ENCODE data around the gene KLHL29. TPM values are rescaled to one million over a fixed set of nuclear protein-coding genes. Genes with fewer than 3 reads are reported as not detected.

Gene KLHL29
- total RNA-seq, 1 experiment from 2014 or later = 16.7 TPM

DNA sequence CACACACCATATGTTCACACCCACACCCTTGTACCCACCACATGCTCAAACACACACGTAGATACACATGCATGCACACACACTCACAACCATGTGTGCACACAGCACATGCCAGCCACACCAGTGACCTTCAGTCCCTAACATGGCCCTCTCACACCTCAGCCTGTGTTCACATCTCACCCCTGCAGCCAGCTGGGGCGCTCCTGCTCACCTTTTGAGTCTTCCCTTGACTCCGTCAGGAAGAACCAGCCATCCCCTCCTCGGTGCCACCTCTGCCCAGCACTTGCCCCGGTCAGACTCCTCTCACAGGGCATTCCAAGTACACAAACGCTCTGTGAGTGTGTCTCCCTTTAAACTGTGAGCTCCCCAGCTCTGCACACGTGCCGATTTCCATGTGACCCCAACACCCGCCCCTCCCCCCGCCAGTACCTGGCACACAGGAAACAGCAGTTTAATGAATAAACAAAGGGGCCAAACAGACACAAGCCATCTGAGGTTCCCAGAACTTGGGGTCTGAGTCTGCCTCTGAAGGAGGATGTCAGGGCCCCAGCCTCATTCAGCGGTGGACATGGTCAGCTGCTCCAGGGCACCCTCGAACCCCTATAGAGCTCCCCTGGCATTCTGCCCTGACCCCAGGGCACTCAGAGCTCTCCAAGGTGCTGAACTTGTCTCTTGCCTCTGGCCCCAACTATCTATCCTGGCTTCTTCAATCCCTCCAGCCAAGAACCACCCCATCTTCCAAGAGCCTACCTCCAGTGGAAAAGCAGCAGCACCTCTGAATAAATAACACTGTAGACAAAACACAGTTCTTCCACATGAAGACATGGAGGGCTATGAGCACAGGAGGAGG, 289.1 kb downstream of the KLHL29 start:
- H3K9me2 ChIP-seq (ENCODE audit: insufficient read depth) = no peaks in the 10 kb centered on the region
- H3K27ac ChIP-seq (ENCODE audit: low read depth, low read length) = no peak overlapping the region
- DNase-seq (ENCODE audit: low read depth, low spot score) (no peak), ATAC-seq (no peak)
- no peaks in the 10 kb centered on the region for H4K20me1 ChIP-seq (ENCODE audit: insufficient read depth)
- no peaks in the 10 kb centered on the region for H3K36me3 ChIP-seq (ENCODE audit: control insufficient read depth in 1 of 2, insufficient read depth in 2 of 2, low read length in 2 of 2)
- RAD21 ChIA-PET (ENCODE audit: low non-redundant PET in 1 of 2, low total read pairs in 2 of 2, uncharacterized antibody in 2 of 2, unreplicated experiment in 2 of 2) = no interaction called here
- no peaks in the 10 kb centered on the region for H3K4me1 ChIP-seq (ENCODE audit: control insufficient read depth in 1 of 2, insufficient read depth in 2 of 2, low read length in 2 of 2)
- no peaks in the 10 kb centered on the region for H3K9me3 ChIP-seq (ENCODE audit: control insufficient read depth in 1 of 2, insufficient read depth in 1 of 2, low read depth in 1 of 2, low read length in 2 of 2)
- CTCF ChIA-PET = no interaction called here
- H3K27me3 ChIP-seq (ENCODE audit: insufficient read depth, low read length) = no peaks in the 10 kb centered on the region
- no peak overlapping the region for H2AFZ ChIP-seq (ENCODE audit: low read depth, low read length, poor library complexity, severe bottlenecking)
- H3K79me2 ChIP-seq (ENCODE audit: insufficient read depth, low read length) = no peaks in the 10 kb centered on the region
- intact Hi-C loops (cut with micrococcal nuclease) = no loop called here
- H3K4me3 ChIP-seq (replicated peaks in 1 of 2; ENCODE audit: low read depth in 1 of 2, low read length in 2 of 2) = no peak overlapping the region
- no peak overlapping the region for H3K9ac ChIP-seq (ENCODE audit: low read length)
- no TSS peak for BruUV-seq (replicated peaks)
- POLR2A ChIA-PET = no interaction called here
- no peak overlapping the region for H3K4me2 ChIP-seq (ENCODE audit: low read length)
- TF ChIP-seq, protein P1, sequence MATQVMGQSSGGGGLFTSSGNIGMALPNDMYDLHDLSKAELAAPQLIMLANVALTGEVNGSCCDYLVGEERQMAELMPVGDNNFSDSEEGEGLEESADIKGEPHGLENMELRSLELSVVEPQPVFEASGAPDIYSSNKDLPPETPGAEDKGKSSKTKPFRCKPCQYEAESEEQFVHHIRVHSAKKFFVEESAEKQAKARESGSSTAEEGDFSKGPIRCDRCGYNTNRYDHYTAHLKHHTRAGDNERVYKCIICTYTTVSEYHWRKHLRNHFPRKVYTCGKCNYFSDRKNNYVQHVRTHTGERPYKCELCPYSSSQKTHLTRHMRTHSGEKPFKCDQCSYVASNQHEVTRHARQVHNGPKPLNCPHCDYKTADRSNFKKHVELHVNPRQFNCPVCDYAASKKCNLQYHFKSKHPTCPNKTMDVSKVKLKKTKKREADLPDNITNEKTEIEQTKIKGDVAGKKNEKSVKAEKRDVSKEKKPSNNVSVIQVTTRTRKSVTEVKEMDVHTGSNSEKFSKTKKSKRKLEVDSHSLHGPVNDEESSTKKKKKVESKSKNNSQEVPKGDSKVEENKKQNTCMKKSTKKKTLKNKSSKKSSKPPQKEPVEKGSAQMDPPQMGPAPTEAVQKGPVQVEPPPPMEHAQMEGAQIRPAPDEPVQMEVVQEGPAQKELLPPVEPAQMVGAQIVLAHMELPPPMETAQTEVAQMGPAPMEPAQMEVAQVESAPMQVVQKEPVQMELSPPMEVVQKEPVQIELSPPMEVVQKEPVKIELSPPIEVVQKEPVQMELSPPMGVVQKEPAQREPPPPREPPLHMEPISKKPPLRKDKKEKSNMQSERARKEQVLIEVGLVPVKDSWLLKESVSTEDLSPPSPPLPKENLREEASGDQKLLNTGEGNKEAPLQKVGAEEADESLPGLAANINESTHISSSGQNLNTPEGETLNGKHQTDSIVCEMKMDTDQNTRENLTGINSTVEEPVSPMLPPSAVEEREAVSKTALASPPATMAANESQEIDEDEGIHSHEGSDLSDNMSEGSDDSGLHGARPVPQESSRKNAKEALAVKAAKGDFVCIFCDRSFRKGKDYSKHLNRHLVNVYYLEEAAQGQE (IDR thresholded peaks at IDR 0.05; ENCODE audit: low read depth) = peak; percentile 79
- no peak for TF ChIP-seq SP1 (IDR thresholded peaks at IDR 0.05; ENCODE audit: low read depth)

DNA sequence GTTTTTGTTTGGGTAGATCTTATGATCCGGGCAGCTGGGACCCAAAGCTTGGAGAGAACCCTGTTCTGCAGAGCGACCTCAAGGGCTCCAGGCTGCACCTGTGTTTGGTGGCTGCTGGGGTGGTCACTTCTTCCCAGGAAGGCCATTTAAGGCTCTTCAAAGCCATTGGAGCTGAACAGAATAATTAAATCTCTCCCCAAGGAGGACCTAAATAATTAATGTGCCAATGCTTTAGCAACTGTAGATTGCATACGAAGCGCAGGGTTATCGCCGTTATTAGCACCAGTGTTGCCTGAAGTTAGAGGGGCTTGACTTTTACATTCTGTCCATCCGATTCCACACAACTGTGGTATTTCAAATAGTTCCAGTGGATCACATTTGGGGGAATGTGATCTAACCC, 290.5 kb downstream of the KLHL29 start:
- Histone ChIP-seq H3K4me1 (ENCODE audit: control insufficient read depth in 1 of 2, insufficient read depth in 2 of 2, low read length in 2 of 2) (no peaks in the 10 kb centered on the region), H3K36me3 (ENCODE audit: control insufficient read depth in 1 of 2, insufficient read depth in 2 of 2, low read length in 2 of 2) (no peaks in the 10 kb centered on the region), H3K9me2 (ENCODE audit: insufficient read depth) (no peaks in the 10 kb centered on the region), H3K27me3 (ENCODE audit: insufficient read depth, low read length) (no peaks in the 10 kb centered on the region), H3K9me3 (ENCODE audit: control insufficient read depth in 1 of 2, insufficient read depth in 1 of 2, low read depth in 1 of 2, low read length in 2 of 2) (no peaks in the 10 kb centered on the region), H3K27ac (ENCODE audit: low read depth, low read length) (no peak overlapping the region), H3K4me2 (ENCODE audit: low read length) (no peak overlapping the region), H4K20me1 (ENCODE audit: insufficient read depth) (no peaks in the 10 kb centered on the region), H3K79me2 (ENCODE audit: insufficient read depth, low read length) (no peaks in the 10 kb centered on the region), H3K4me3 (replicated peaks in 1 of 2; ENCODE audit: low read depth in 1 of 2, low read length in 2 of 2) (no peak overlapping the region), H3K9ac (ENCODE audit: low read length) (no peak overlapping the region), H2AFZ (ENCODE audit: low read depth, low read length, poor library complexity, severe bottlenecking) (no peak overlapping the region)
- ChIA-PET CTCF (no interaction called here), RAD21 (ENCODE audit: low non-redundant PET in 1 of 2, low total read pairs in 2 of 2, uncharacterized antibody in 2 of 2, unreplicated experiment in 2 of 2) (no interaction called here), POLR2A (no interaction called here)
- intact Hi-C loops (cut with micrococcal nuclease) = no loop called here
- DNase-seq (ENCODE audit: low read depth, low spot score) = no peak
- no TSS peak for BruUV-seq (replicated peaks)
- no peak for ATAC-seq
- TF ChIP-seq, protein P2, sequence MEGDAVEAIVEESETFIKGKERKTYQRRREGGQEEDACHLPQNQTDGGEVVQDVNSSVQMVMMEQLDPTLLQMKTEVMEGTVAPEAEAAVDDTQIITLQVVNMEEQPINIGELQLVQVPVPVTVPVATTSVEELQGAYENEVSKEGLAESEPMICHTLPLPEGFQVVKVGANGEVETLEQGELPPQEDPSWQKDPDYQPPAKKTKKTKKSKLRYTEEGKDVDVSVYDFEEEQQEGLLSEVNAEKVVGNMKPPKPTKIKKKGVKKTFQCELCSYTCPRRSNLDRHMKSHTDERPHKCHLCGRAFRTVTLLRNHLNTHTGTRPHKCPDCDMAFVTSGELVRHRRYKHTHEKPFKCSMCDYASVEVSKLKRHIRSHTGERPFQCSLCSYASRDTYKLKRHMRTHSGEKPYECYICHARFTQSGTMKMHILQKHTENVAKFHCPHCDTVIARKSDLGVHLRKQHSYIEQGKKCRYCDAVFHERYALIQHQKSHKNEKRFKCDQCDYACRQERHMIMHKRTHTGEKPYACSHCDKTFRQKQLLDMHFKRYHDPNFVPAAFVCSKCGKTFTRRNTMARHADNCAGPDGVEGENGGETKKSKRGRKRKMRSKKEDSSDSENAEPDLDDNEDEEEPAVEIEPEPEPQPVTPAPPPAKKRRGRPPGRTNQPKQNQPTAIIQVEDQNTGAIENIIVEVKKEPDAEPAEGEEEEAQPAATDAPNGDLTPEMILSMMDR (IDR thresholded peaks at IDR 0.05 in 2 of 3, conservative IDR thresholded peaks at IDR 0.05 in 1 of 3; ENCODE audit: borderline replicate concordance in 1 of 3, insufficient read depth in 1 of 3, low read depth in 2 of 3, low read length in 2 of 3) = no peak
- no peak for TF ChIP-seq YY1 (IDR thresholded peaks at IDR 0.05; ENCODE audit: extremely low read depth, insufficient replicate concordance, low read depth, low read length)
